Measurements from ENCODE around the gene SPSB1.

GRCh38 chr1:9249263-9249533 is 43.5 kb upstream of the SPSB1 start:
- TF ChIP-seq CTCF (IDR thresholded peaks at IDR 0.05) = no peak
- no peak for TF ChIP-seq POLR2A (IDR thresholded peaks at IDR 0.05)
